Panc1 (cell line): ENCODE results near the gene EMP2. TPM values are rescaled to one million over a fixed set of nuclear protein-coding genes. Genes with fewer than 3 reads are reported as not detected.
A peak's percentile ranks its signal among the peaks of the same experiment; 100 is the strongest.

ENCODE experiments used
- ATAC-seq: fragments of 200-7000 bp; cut with Tn5 transposase; 2 replicates; pipeline ENCODE4 v1.9.1; 2020; ENCODE audit warnings: mild to moderate bottlenecking, moderate library complexity
- BruUV-seq: library from RNA; stranded (reverse); fragments of 400-500 nt; replicated peaks from 2 replicates; lab custom pipeline; 2021; lab: Mats Ljungman, UMichigan
- CTCF ChIA-PET: fragments of 300-600 bp; sonication (Branson Sonifier 250); formaldehyde crosslinking; loops from one replicate; lab custom pipeline; 2022; ENCODE audit warnings: antibody characterized with exemption; lab: Charles Lee
- POLR2A ChIA-PET: fragments of 300-600 bp; sonication (Branson Sonifier 250); formaldehyde crosslinking; loops from one replicate; lab custom pipeline; 2022; ENCODE audit warnings: antibody characterized with exemption; lab: Charles Lee
- DNase-seq: peaks from one replicate; pipeline ENCODE4 v3.0.0-alpha.2; 2010; ENCODE audit warnings: low read depth, low spot score
- H3K27ac ChIP-seq: 2 replicates; pipeline ENCODE4 v1.5.1; 2011; ENCODE audit warnings: mild to moderate bottlenecking, low read length, inconsistent platforms
- H3K27me3 ChIP-seq: fragments of 200-500 bp; sonication (Bioruptor generic); 2 replicates; pipeline ENCODE4 v1.6.0; 2014; ENCODE audit warnings: low read length, inconsistent platforms; ENCODE audit not compliant: control insufficient read depth, insufficient read depth
- H3K36me3 ChIP-seq: fragments of 200-500 bp; sonication (Bioruptor generic); 2 replicates; pipeline ENCODE4 v1.5.1; 2014; ENCODE audit warnings: inconsistent platforms, mild to moderate bottlenecking, low read length, moderate library complexity; ENCODE audit not compliant: control insufficient read depth, insufficient read depth
- H3K4me1 ChIP-seq: 2 replicates; pipeline ENCODE4 v1.5.1; 2011; ENCODE audit warnings: inconsistent platforms, mild to moderate bottlenecking, low read length, moderate library complexity; ENCODE audit not compliant: control insufficient read depth, insufficient read depth
- H3K4me3 ChIP-seq, 2 experiments: 2 replicates each; pipeline ENCODE4 v1.5.1; 2011 to 2012; ENCODE audit warnings: low read depth in 2 of 2, low read length in 2 of 2, mild to moderate bottlenecking in 2 of 2, inconsistent platforms in 1 of 2, moderate library complexity in 1 of 2
- H3K9me3 ChIP-seq: fragments of 200-500 bp; sonication (Bioruptor generic); 2 replicates; pipeline ENCODE4 v1.5.1; 2014; ENCODE audit warnings: low read depth, mild to moderate bottlenecking, inconsistent platforms, low read length, moderate library complexity; ENCODE audit not compliant: control insufficient read depth, insufficient read depth
- POLR2AphosphoS5 ChIP-seq: IDR thresholded peaks from 2 replicates; pipeline ENCODE4 v1.6.1; 2012; ENCODE audit warnings: mild to moderate bottlenecking, low read depth, low read length, moderate library complexity
- SIN3A ChIP-seq: IDR thresholded peaks from 2 replicates; pipeline ENCODE4 v1.6.1; 2012; ENCODE audit warnings: low read depth, mild to moderate bottlenecking, low read length, moderate library complexity, borderline replicate concordance; ENCODE audit not compliant: insufficient read depth
- TCF7L2 ChIP-seq: IDR thresholded peaks from 2 replicates; pipeline ENCODE4 v1.6.1; 2011; ENCODE audit warnings: mild to moderate bottlenecking, low read depth, low read length, inconsistent platforms
- in situ Hi-C: cut with HindIII; loops from 2 replicates; pipeline ENCODE4 v1.10.0; 2016; ENCODE audit warnings: low sequenced_read_pairs, low pct_unique_long_range_greater_than_20kb
- intact Hi-C: fragments of 100-400 bp; cut with micrococcal nuclease; formaldehyde crosslinking; loops from one replicate; pipeline ENCODE4 v1.10.0; 2022; ENCODE audit not compliant: unreplicated experiment
- total RNA-seq: library from RNA; stranded (reverse); gene quantifications from one replicate; pipeline ENCODE4 v1.2.1, GENCODE V29; 2021; ENCODE audit not compliant: unreplicated experiment
- TF ChIP-seq, protein P1 (sequence below), 2 experiments: IDR thresholded peaks; 2 replicates each; pipeline ENCODE4 v1.6.1; 2011 to 2012; ENCODE audit warnings: low read depth in 2 of 2, control low read depth in 1 of 2, low read length in 1 of 2, mild to moderate bottlenecking in 1 of 2, moderate library complexity in 1 of 2; ENCODE audit not compliant: insufficient read depth in 1 of 2
- TF ChIP-seq, protein P2 (sequence below): fragments of 450-650 bp; IDR thresholded peaks from 2 replicates; pipeline ENCODE4 v1.5.1; 2017; ENCODE audit warnings: mild to moderate bottlenecking

The EMP2 gene
- total RNA-seq, 1 experiment from 2014 or later: 13.8 TPM

DNA sequence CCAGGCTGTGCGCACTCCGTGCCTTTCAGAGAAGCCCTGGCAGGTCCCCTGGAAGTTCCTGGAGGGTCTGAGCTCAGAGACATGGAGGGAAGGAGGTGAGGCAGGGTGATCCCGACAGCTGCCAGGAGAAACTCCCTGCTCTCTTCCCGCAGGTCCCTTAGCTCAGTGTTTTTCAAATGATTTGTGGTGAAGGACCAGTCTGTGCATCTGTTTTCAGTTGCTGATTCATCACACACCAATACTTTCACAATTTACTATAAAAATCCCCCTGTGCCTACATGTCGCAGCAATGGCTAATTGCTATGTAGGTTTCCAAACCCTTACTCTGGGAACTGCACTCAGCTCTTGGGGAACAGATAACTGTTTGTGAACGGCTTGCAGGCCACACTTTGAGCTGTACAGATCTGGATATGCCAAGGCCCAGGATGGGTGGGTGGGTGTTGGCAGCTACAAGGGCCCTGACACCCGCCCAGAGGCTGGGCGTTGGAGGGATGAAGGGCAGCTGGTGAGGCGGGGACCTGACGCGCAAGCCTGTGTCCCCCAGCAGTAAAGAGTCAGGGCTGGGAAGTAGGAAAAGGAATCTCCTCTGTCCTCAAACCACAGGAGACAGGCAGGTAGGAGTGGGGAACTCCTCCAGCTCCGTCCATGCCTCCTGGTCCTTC, 20.5 kb upstream of the EMP2 start:
- Histone ChIP-seq H3K4me1 (no peaks in the 10 kb centered on the region), H3K27me3 (0 out of 2 replicates have a peak, but pooled peaks cover 3% of the 10 kb centered on the region), H3K9me3 (no peaks in the 10 kb centered on the region), H3K4me3 (no peak overlapping the region), H3K36me3 (no peaks in the 10 kb centered on the region), H3K27ac (no peak overlapping the region)
- in situ Hi-C loops (no loop called here), intact Hi-C loops (no loop called here)
- ChIA-PET POLR2A (interaction anchor here (0.5 kb wide), 1 partner anchor 76 kb away, joined by 8 read pairs; no protein-coding TSS in a partner anchor), CTCF (interaction anchor here (0.6 kb wide), 1 partner anchor 78 kb away, joined by 5 read pairs; no protein-coding TSS in a partner anchor)
- DNase-seq: no peak
- no TSS peak for BruUV-seq
- TF ChIP-seq, protein P1, sequence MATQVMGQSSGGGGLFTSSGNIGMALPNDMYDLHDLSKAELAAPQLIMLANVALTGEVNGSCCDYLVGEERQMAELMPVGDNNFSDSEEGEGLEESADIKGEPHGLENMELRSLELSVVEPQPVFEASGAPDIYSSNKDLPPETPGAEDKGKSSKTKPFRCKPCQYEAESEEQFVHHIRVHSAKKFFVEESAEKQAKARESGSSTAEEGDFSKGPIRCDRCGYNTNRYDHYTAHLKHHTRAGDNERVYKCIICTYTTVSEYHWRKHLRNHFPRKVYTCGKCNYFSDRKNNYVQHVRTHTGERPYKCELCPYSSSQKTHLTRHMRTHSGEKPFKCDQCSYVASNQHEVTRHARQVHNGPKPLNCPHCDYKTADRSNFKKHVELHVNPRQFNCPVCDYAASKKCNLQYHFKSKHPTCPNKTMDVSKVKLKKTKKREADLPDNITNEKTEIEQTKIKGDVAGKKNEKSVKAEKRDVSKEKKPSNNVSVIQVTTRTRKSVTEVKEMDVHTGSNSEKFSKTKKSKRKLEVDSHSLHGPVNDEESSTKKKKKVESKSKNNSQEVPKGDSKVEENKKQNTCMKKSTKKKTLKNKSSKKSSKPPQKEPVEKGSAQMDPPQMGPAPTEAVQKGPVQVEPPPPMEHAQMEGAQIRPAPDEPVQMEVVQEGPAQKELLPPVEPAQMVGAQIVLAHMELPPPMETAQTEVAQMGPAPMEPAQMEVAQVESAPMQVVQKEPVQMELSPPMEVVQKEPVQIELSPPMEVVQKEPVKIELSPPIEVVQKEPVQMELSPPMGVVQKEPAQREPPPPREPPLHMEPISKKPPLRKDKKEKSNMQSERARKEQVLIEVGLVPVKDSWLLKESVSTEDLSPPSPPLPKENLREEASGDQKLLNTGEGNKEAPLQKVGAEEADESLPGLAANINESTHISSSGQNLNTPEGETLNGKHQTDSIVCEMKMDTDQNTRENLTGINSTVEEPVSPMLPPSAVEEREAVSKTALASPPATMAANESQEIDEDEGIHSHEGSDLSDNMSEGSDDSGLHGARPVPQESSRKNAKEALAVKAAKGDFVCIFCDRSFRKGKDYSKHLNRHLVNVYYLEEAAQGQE (IDR thresholded peaks at IDR 0.05; ENCODE audit: insufficient read depth in 1 of 2, low read depth in 2 of 2, low read length in 1 of 2): no peak
- TF ChIP-seq TCF7L2 (no peak), POLR2AphosphoS5 (no peak), SIN3A (no peak)
- TF ChIP-seq, protein P2, sequence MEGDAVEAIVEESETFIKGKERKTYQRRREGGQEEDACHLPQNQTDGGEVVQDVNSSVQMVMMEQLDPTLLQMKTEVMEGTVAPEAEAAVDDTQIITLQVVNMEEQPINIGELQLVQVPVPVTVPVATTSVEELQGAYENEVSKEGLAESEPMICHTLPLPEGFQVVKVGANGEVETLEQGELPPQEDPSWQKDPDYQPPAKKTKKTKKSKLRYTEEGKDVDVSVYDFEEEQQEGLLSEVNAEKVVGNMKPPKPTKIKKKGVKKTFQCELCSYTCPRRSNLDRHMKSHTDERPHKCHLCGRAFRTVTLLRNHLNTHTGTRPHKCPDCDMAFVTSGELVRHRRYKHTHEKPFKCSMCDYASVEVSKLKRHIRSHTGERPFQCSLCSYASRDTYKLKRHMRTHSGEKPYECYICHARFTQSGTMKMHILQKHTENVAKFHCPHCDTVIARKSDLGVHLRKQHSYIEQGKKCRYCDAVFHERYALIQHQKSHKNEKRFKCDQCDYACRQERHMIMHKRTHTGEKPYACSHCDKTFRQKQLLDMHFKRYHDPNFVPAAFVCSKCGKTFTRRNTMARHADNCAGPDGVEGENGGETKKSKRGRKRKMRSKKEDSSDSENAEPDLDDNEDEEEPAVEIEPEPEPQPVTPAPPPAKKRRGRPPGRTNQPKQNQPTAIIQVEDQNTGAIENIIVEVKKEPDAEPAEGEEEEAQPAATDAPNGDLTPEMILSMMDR: no peak
- peak; percentile 25; the same call in 1 of the 2 replicates for ATAC-seq

DNA sequence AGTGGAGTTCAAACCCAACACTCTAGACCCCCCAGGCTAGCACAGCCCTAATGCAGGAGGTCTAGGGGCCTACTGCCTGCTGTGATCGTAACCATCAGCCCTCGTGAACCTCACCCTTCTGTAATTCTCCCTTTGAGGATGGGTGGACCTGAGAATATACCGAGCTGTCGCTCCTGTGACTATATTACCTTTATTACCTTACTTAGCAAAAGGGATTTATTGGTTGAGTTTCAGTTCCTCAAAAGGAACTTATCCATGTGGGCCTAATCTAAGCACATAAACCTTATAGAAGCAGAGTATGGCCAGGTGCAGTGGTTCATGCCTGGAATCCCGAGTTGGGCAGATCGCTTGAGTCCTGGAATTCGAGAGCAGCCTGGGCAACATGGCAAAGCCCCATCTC, 19.2 kb upstream of the EMP2 start:
- ChIA-PET CTCF (no interaction called here), POLR2A (no interaction called here)
- H3K4me1 ChIP-seq: no peaks in the 10 kb centered on the region
- DNase-seq (no peak), ATAC-seq (no peak)
- in situ Hi-C loops: no loop called here
- H3K4me3 ChIP-seq: no peak overlapping the region
- H3K9me3 ChIP-seq: no peaks in the 10 kb centered on the region
- intact Hi-C loops: no loop called here
- 0 out of 2 replicates have a peak, but pooled peaks cover 3% of the 10 kb centered on the region for H3K27me3 ChIP-seq
- H3K36me3 ChIP-seq: no peaks in the 10 kb centered on the region
- BruUV-seq: no TSS peak
- no peak overlapping the region for H3K27ac ChIP-seq
- no peak for TF ChIP-seq SIN3A
- TF ChIP-seq, protein P2: no peak
- TF ChIP-seq POLR2AphosphoS5: no peak
- TF ChIP-seq TCF7L2: no peak
- TF ChIP-seq, protein P1 (IDR thresholded peaks at IDR 0.05; ENCODE audit: insufficient read depth in 1 of 2, low read depth in 2 of 2, low read length in 1 of 2): no peak
